NCI-H2107 treated with DMSO at 0.1 percent for 48 hours (cell line): ENCODE measurements around the gene GOLGA3.
"Not testable (repeated sequence)": the region's sequence is repeated elsewhere in the genome, so short reads cannot be mapped to it uniquely, and the experiment has no call there.

Experiments used
- DNase-seq: peaks from one replicate; lab custom pipeline; 2025; ENCODE audit not compliant: unreplicated experiment; lab: John Stamatoyannopoulos, UW

Gene GOLGA3

GRCh38 chr12:132813443-132813842 lies 15.2 kb downstream of the GOLGA3 start:
- DNase-seq = no peak

DNA sequence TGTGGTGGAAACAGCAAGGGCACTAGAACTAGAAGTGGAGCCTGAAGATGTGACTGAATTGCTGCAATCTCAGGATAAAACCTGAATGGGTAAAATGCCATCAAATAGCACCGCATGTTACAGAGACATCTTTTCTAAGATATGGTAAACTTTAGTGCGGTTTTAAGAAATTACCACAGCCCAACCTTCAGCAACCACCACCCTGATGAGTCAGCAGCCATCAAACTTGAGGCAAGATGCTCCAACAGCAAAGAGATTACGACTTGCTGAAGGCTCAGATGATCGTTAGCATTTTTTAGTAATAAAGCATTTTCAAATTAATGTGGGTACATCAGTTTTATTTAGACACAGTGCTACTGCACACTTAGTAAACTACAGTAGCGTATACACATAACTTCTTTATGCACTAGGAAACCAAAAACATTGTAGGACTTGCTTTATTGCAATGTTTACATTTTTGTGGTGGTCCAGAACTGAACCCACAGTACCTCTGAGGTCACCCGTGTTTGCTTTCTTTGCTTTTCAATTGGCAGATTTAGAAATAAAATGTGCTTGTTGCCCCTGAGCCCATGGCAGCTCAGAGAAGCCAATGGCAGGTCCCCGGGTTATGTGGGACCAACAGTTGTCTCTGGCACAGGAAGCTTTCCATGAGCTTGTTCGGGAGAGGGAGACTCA lies 15.9 kb downstream of the GOLGA3 start:
- no peak for DNase-seq

GRCh38 chr12:132809391-132809790 lies 19.3 kb downstream of the GOLGA3 start:
- DNase-seq = not testable (repeated sequence)

DNA sequence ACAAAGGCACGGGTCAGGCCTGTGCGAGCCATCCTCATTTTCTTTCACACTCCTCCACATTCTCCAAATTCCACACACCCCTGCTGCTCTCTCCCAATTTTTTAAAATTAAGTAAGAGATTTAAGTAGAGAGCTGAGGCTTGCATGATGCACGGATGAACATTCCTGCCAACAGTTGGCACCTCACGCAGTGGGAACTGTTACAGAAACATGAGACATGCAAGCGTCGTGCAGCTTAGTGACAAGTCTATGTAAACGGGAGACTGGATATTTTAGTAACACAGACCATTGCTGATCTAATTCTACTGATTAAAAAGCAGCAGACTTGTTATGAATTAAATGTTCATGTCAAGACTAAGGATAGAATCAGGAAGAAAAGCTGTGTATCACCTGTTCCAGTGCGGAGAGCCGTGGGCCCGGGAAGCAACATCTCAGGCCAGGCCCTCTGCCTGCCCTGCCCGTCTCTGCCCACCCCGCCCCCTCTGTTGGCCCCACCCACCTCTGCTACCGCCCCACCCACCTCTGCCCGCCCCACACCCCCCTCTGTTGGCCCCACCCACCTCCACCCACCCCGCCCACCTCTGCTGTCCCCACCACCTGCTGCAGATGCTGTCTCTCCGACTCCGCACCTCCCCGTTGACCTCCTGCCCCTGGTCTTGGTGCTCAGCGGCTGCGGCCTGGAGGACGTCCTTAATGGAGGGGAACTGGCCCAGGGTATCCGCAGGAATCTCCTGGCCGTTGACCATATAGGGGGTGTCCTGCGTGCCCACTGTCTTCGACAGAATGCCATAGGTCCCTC lies 21.2 kb downstream of the GOLGA3 start:
- no peak for DNase-seq

DNA sequence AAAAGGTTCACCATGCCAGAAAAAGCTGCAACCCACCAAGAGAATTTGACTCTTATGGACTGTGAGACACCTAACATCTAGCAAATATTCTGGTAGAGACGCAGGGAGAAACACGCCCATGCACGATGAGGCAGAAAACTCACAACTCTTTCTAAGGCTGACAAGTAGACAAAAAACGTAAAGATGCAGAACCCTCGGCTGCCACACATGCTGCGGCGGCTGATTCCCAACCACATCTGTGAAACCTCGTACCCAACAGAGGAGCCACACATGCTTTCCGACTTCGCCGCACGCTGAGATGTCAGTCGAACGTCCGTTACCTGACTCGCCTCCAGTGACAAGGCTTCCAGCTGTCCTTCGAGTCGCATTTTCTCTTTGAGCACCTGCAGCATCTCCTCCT lies 21.8 kb downstream of the GOLGA3 start:
- DNase-seq = no peak

DNA sequence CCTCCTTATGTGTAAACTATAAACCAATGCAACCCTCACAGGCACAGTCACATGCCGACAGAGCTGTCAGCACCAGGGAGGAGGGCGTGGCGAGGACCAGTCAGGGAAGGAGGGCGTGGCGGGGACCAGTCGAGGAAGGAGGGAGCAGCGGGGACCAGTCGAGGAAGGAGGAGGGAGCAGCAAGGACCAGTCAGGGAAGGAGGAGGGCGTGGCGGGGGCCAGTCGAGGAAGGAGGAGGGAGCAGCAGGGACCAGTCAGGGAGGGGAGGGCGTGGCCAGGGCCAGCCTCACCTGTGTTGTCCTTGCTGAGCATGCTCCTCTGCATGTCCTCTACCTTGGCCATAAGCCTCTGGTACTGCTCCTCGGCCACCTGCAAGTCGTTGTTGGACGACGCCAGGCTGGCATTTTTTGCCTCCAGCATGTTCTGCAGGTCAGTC lies 24.2 kb downstream of the GOLGA3 start:
- no peak for DNase-seq

DNA sequence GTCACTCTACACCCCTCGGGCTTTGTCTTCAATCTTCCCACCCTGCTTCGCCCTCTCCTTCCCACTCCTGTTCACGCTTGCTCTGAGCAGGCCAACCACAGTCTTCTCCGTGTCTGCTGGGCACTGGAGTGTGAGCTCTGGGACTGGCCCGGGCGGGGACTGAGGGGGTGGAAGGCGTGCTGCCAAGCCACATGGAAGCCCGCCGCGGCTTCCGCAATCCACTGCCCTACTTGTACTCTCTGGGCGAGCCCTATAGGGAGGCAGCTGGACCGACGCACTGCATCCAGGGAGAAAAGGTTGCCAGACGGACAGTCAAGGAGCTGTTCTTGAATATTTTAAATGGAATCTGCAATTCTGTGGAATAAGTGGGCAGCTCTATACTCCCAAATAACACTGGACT lies 24.8 kb downstream of the GOLGA3 start:
- DNase-seq = no peak

DNA sequence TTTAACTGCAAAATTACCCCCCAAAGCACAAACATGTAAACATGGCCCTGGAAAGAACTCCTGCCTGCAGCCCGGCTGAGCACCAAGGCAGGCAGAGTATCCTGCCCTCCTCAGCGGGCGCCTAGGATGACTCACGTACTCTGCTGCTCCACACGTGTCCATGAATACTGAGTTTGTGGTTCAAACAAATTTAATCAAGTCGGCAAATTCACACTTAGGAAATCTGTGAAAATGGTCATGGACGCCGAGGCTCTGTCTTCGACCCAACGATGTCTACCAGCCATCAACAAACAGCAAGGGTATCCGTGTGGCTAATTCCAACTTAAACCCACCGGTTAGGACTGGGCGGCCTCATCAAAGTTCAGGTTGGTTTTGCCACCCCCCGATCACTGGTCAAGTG lies 25.5 kb downstream of the GOLGA3 start:
- no peak for DNase-seq

- no peak for DNase-seq
Observed at GRCh38 chr12:132801741-132802140, 26.9 kb downstream of the GOLGA3 start.

GRCh38 chr12:132798836-132799235 lies 29.8 kb downstream of the GOLGA3 start:
- DNase-seq = no peak

DNA sequence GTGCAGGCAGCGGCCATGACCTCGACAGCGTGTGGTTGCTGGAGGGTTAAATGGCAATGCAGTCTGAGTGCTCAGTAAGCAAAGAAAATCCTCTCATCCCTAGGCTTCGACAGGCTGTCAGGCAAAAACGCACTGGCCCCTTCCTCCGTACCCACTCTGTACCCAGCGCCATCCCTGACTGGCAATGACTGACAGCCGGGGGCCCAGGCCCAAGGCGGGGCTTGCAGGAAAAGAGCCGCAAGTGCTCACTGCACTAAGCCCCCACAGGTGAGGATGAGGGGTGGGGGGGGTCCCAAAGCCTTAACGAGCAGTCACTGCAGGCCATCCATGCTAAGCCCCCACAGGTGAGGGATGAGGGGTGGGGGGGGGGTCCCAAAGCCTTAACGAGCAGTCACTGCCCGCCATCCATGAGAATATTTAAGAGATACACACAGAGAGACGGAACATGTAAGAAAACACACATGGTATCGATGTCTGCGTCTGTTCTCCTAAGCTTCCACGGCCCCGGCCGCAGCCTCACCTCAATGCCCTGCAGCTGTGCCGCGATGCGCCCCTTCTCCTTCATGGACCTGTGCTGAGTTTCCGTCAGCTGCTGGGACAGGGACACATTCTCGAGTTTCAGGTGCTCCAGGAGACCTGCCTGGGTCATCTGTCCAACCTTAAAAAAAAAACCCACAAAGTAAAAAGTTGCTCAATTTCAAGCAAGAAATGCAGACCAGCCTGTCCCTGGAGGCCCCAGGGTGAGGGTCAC lies 30.7 kb downstream of the GOLGA3 start:
- DNase-seq = no peak

- no peak for DNase-seq
Observed at GRCh38 chr12:132795847-132796246, 32.8 kb downstream of the GOLGA3 start.

DNA sequence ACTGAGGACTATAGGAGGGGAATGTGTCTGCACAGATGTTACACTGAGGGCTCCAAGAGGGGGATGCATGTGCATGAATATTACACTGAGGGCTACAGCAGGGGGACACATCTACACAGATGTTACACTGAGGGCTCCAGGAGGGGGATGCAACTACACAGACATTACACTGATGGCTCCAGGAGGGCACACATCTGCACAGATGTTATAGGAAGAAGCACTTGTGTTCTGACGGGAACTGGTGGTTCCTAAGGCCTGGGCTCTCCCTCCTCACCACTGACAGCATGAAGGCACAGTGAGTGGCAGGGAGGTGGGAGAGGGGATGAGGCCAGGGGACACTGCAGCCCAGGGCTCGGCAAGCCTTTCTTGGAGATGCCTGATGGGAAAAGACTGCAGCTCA lies 36.7 kb downstream of the GOLGA3 start:
- DNase-seq = not testable (repeated sequence)

- no peak for DNase-seq
Observed at GRCh38 chr12:132789099-132789471, 39.6 kb downstream of the GOLGA3 start.

DNA sequence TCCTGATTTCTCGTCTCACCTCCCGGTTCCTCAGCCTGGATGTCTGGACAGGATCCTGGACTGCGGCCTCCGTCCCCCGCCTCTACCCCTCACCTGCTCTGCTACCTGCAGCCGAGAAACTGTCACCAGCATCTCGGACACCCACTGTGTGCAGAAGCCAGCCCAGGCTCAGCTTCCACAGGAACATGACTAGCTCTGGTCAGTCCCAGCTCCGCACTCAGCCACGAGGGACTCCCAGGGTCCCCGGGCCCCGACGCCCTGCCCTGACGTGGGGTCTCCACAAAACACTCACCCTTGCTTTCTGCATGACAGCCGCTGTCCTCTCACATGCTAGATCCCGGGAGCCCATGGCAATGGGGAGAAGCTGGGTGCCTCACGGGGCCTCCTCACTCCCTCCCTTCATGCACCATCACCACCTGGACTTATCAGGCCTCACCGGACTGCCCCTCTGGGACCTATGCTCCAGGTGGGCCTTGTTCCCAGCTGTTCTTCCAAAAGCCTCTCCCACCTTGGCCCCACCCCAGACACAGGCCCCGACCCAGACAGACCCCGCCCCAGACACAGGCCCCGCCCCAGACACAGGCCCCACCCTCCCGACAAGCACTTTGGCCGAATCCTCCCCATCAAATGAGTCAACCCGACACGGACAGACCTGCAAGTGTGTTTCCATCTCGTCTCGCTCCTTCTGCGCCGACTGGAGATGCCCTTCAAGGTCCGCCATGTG lies 40.1 kb downstream of the GOLGA3 start:
- no peak for DNase-seq

- no peak for DNase-seq
Observed at GRCh38 chr12:132787877-132788276, 40.8 kb downstream of the GOLGA3 start.

DNA sequence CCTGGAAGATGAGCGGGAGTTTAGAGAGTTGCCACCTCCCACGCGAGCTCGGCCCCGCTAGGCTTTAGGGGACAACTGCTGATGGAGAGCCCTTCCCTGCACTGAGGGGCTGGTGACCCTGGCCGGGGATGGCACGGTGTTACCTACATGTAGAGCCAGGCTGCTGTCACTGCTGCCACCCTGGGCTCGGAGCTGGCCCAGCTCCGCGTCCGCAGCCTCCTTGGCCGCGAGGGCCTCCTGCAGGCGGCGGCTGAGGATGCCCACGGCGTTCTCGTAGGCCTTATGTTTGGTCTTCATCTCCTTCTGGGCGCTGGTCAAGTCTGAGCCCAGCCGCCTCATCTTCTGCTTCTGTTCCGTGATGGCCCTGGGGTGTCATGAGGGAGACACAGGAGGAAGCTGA lies 42.5 kb downstream of the GOLGA3 start:
- no peak for DNase-seq

DNA sequence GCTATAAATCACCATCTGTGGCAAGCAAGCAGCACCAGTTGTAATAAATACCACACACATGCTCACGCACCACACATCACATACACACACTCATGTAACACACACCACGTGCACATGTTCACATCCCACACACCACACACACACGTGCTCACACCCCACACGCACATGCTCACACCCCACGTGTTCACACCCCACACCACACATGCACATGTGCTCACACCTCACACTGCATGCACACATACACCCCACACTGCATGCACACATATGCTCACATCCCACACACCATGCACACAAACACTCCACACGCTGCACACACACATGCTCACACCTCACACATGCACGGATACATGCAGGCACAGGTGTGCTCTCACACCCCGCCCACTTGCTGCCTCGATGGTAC lies 44.1 kb downstream of the GOLGA3 start:
- no peak for DNase-seq

DNA sequence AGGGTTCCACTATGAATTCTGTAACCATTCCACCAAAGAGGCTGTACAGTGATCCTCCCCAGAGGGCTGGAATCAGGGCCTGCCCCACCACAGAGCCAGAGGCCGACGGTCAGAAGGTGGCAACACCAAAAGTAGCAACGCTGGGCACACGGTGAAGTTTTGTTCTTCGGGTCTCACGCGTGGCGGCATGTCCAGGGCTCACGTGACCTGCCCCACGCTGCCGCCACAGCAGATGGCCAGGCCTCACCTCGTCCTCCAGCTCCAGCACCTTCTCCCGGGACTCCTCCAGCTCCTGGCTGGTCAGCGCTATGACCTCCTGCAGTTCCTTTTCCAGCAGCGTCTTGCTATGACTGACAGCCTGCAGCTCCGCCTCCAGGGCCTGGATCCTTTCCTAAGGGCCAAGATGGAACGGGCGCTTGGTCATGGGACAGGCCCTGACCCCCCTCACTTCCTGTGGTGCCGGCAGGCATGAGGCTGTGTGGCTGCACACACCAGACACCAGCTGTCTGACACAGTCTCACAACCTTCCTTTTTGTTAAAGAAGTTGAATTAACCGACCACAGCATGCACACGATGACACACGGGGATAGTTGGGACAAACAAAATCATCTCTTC lies 44.6 kb downstream of the GOLGA3 start:
- DNase-seq = no peak

- DNase-seq = no peak
Observed at GRCh38 chr12:132781938-132782337, 46.7 kb downstream of the GOLGA3 start.
